ENCODE measurements around the gene PRR7.

Gene PRR7

DNA sequence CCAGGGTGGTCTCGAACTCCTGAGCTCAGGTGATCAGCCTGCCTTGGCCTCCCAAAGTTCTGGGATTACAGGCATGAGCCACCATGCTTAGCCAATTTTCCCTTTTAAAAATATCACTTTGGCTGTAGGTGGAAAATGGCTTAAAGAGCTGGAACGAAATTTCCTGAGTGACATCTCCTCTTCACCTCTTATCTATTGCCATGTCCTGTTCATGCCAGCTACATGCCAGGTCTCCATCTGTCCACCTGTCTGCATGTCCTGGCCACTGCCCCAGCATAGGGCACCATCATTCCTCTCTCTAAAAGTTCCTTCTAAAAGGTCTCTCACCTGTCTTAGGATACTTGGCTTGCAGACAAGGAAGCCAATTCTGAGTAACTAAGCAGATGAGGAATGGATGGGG lies 22.9 kb upstream of the PRR7 start:
- DNase-seq (ENCODE audit: low read depth in 2 of 2): no peak

DNA sequence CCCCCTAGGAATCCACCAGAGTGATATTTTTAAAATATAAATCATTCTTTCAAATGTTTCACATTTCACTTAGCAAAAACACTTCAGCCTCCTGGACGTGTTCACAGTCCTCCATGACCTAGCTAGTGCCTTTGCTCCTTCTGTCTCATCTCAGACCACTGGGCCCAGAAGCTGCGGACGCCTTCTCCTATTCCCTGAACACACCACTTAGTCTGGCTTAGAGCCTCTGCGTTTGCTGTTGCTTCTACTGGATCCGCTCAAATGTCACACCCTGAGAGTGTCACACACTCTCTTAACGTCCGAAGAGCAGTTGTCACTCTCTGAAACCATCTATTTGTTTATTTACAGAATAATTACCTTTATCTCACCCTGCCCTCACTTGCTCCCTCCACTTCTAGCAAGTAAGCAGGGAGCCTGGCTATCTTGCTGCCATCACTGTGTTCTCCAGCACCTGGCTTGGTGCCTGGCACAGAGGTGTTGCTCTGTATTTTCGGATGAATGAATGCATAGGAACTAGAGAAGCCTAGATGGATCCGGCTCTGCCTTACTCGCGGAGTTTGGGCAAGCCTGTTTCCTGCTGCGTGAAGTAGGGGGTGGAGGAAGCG lies 21.3 kb upstream of the PRR7 start:
- DNase-seq (ENCODE audit: low read depth in 2 of 2): no peak

DNA sequence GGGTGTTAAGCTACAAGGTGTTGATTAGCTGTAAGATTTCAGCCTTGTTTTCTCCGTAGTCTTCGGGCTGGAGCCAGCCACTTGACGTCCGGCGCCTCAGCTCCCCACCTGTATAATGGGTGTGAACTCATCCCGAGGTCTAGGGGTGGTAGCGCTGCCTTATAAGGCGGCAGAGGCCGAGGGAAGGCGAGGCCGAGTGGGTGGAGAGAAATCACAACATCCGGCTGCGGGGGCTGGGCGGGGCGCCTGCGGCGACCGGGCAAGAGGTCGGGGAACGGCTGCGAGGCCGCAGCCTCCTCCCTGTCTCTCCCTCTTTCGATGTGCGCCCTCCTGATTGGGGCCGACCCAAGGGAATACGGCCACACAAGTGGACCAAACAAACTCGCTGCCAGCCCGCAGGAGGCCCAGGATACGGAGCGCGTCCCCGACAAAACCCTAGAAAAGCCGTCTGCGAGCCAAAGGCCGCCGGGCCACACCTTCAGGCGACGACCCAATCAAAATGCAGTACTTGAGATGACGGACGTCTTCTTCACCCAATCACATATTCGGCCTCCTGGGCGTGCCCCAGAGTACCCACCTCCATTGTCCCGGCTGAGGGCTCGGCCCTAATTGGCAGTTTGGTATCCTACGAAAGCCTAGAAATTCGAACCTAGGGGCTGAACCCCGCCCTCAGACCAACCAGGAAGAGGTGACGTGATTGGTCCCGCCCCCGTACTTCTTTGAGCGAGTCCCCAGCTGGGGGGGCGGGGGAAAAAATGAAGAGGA lies 20.6 kb upstream of the PRR7 start:
- DNase-seq (ENCODE audit: low read depth in 2 of 2): peak; percentile 99 to 100

DNA sequence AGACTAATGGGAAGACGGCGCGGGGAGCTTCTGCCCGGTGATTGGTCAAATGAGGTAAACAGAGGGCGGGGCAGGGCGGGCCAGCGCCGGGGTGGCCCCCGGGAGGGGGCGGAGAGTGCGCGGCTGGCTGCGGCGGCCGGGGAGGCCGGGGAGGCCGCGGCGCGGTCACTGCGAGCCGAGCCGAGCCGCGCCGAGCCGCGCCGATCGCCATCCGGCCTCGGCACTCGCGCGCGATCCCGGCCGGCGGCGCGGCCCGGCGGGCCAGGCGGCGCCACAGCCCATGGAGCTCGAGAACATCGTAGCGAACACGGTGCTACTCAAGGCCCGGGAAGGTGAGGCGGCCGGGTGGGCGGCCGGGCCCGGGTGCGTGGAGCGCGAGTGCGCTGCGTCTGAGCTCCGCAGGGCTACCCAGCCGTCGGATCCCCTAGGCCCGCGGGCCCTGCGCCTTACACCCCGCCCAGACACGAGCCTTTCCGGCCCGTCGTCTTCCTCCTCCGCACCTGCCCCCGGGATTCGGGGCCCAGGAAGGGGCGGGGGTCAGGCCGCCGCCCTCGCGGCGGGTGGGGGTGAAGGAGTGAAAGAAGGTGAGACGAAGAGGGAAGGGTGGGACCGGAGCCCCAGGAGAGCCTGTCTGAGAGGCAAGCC lies 19.9 kb upstream of the PRR7 start, which contains the start of gene GRK6:
Gene GRK6, plus strand, starts transcription at position 111 of the 645 bp plus-strand sequence. Its CDS starts 170 bp downstream, at position 281.
- no peak for DNase-seq (ENCODE audit: low read depth in 2 of 2)

DNA sequence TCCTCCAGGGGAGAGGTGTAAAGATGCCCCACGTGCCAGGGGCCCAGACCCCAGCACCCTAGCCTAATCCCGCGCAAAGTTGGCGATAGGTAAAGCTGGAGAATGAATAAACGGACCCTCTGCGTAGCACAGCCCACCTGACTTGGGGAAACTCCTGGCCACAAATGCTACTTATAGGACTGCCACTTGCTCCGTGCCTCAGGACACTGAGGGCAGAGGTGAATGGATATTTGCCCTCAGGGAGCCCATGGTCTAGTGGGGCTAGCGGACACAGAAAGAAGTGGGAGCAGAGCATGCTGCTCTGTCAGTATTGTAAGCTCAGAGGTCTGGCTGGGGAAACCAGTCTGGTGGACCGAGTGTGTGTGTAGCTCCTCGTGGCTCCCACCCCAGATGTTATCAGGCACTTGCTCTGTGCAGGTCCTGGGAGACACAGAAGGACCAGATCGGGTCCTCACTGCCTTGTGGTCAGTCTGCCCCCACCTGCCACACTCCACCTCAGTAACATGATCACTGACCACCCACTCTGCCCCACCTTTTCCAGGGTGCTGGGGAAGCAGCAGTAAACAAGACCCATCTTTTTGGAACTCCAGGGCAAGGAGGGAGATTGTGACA lies 19.3 kb upstream of the PRR7 start:
- no peak for DNase-seq (ENCODE audit: low read depth in 2 of 2)

DNA sequence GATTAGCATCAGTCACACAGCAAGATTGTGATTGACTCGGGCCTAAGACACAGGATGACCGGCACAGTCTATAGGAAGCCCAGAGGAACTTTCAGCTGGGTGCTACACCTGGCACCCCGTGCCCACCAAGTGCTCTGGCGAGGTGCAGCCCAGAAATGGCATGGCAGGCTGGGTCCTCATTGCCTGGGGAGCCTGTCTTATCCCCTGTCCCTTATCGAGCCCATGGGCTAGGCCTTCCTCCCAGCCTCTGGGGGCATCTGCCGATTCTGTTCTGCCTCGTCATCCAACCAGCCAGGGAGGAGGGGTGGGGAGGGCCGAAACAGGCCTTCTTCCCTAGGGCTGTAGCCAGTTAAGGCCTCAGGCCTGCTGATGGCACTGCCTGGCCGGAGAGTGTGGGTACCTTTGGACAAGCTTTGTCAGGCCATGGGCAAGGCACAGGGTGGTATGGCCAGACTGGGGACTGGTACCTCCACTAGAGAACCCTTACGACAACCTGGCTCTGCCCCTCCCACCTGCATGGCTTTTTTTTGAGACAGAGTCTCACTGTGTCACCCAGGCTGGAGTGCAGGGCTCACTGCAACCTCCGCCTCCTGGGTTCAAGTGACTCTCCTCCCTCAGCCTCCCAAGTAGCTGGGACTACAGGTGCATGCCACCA lies 18.6 kb upstream of the PRR7 start:
- DNase-seq (ENCODE audit: low read depth in 2 of 2): no peak

DNA sequence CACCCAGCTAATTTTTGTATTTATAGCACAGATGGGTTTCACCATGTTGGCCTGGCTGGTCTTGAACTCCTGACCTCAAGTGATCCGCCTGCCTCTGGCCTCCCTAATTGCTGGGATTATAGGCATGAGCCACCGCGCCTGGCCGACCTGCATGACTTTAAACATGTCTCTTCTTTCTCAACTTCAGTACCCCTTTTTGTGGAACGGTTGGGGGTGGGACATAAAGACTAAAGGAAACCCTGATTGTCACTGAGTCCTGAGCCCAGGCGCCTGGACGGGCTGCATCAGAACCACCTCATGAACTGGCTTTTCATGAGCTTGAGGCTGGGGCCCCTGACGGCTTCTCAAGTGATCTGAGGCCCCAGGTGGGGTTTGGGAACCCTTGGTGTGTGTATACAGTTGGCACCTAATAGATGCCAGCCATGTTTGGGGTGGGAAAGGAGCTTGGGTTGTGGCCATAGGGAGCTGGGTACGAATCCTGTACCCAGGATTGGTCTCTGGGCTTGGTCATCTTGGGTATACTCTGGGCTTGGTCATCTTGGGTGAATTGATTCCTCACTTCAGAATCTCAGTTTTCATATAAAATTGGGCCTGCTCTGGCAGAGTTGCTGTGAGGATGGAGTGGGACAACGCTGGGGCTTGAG lies 17.9 kb upstream of the PRR7 start:
- no peak for DNase-seq (ENCODE audit: low read depth in 2 of 2)

DNA sequence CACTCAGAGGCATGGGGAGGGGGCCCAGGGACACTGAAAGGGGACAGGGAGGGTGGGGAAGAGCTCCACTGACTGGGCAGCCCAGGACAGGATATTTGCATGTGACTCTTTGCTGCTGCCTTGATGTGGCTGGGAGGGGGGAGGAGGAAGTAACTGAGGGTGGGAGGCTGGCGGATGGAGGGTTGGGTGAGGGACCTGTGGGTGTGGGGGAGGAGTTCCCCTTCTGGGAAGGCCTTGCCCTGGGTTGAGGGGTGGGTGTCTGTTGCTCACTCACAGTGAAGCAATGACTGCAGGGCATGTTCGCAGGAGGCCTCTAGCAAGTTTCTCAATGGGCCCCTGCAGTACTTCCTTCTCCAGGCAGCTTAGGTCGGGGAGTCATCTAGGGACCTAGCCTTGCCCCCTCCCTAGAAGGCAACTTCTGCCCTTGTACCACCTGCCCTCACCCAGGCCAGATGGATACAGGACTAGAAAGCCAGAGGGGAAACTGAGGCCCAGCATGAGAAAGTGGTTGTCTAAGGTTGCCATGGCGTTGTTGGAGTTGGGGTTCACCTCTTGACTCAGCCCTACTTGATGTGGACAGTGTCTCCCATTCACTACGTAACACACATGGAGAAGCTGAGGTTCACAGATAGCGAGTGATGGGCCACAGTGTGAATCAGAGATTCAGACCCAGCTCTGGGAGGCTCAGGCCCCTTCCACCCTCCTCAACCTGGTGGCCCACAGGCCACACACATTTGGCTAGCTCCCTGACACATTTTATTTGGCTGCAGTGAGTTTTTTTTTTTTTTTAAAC lies 17.2 kb upstream of the PRR7 start:
- DNase-seq (ENCODE audit: low read depth in 2 of 2): peak; percentile 80 to 82

DNA sequence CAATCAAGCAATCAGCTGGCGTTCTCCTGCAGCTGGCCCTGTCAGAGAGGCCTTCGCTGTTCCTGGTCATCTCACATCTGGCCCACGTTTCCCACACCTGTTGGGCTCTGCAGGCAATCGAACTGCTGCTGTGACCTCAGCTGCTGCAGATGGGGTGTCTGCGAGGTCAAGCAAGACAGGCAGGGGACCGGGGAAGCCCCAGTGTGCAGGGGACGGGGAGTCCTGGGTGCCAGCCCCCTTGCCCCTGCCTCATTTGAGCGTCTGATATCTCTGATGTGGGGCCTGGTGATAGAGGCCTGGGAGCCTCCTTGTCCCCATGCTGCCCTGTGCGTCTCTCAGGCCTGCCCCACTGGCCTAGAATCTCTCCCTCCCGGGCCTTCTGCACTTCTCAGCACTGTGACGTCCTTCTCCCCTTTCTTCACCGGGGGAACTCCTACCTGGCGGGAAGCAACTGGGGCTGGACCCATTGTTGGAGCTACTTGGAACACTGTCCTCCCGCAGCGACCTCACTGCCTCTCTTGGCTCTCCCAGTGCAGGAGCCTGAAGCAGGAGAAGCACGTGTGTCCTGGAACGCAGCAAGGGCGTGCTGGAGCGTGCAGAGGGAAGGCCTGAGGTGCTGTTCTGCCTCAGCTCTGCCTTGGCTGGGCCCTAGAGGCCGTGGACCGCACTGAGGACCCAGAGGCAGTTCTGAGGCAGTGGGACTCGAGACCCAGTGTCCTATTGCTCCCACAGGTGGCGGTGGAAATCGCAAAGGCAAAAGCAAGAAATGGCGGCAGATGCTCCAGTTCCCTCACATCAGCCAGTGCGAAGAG lies 16.3 kb upstream of the PRR7 start:
- DNase-seq (ENCODE audit: low read depth in 2 of 2): no peak

DNA sequence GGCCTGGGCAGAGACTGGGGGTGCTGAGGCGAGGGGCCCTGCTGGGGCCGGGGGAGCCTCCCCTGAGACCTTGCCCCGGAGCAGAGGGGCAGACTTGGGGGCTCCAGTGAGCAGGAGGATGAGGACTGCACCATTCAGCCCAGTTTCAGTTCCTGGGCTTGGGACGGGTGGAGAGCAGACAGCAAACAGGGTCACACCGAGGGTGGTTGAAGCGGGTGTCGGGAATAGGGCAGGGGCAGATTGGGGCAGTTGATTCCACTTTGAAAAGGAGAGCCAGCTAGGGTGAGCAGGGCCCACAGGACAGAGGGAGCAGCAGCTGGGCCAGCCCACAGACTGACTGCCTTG lies 15.7 kb upstream of the PRR7 start:
- DNase-seq (ENCODE audit: low read depth in 2 of 2): no peak

DNA sequence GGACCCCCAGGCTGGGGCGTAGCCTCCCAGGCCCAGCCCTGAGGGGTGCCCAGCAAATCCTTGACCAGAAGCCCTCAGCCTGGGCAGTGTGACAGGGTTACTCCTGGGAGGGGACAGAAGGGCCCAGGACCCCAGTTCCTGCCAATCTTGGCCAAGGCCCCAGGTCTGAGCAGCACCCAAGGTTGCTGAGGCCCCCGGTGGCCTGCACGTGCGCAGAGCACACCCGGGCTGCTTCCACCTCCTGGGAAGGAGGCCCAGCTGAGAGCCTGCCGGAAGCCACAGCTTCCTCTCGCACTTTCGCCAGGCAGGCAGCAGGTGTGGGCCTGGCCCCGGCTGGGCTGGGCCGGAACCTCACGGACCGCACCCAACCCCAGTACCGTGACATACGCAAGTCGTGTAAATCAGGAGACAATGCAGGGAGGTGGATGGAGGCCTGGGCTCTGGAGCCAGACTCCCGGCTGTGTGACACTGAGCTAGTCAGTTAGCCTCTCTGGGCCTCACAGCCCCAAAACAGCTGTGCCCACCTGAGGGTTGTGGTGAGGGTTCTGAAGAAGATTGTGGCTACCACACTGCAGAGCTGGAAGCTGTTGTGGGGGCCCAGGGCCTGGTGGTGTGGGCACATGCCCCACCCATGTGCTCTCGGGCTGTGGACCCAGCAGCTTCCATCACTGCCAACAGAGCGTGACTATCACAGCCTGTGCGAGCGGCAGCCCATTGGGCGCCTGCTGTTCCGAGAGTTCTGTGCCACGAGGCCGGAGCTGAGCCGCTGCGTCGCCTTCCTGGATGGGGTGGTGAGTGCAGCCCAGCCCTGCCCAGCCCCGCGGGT lies 15.1 kb upstream of the PRR7 start:
- DNase-seq (ENCODE audit: low read depth in 2 of 2): peak in 1 of 2 donors; percentile 66

DNA sequence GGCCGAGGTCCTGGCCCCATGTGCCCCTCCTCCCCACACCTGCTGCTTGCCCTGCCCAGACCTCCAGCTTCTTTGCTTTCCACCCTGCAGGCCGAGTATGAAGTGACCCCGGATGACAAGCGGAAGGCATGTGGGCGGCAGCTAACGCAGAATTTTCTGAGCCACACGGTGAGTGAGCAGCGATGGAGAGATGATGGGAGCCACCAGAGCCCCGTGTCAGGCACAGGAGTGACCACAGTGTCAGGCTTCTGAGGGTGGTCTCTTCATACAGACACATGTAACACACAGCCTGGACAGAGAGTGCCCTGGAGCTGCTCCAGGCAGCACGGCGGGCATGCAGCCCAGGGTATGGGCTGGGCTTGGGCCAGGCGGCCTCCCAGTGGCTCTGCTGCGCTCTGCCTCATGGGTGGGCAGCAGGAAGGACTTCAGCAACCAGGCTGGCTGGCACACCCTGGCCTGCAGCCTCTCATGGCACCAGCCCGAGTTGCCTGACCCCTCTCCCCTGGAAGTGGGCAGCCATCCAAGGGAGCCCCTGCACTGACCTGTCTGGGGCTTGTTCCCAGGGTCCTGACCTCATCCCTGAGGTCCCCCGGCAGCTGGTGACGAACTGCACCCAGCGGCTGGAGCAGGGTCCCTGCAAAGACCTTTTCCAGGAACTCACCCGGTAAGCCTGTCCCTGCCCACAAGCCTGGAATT lies 14.3 kb upstream of the PRR7 start:
- DNase-seq (ENCODE audit: low read depth in 2 of 2): no peak

DNA sequence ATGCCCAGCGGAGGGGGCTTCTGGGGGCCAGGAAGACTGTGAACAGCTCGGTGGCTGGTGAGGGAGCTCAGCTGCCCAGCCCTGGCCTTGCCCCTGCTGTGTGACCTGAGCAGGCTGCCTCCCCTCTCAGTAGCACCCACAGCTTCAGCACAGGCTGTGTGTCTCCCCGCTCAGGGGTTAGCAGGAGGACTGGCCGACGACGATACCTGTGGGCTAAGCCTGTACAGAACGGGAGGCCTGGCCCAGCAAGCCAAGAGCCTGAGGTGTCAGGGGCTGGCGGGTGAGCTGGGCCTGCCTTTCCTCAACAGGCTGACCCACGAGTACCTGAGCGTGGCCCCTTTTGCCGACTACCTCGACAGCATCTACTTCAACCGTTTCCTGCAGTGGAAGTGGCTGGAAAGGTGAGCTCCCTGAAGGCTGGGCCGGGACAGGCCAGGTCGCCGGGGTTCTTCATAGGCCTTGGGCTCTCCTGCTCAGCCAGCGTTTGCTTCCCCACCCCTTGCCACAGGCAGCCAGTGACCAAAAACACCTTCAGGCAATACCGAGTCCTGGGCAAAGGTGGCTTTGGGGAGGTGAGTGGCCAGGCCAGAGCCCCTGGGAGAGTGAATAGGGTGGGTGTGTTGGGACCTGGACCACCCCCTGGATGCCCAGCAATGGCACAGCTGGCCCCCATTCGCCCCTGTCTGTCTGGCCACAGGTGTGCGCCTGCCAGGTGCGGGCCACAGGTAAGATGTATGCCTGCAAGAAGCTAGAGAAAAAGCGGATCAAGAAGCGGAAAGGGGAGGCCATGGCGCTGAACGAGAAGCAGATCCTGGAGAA lies 13.6 kb upstream of the PRR7 start:
- no peak for DNase-seq (ENCODE audit: low read depth in 2 of 2)

DNA sequence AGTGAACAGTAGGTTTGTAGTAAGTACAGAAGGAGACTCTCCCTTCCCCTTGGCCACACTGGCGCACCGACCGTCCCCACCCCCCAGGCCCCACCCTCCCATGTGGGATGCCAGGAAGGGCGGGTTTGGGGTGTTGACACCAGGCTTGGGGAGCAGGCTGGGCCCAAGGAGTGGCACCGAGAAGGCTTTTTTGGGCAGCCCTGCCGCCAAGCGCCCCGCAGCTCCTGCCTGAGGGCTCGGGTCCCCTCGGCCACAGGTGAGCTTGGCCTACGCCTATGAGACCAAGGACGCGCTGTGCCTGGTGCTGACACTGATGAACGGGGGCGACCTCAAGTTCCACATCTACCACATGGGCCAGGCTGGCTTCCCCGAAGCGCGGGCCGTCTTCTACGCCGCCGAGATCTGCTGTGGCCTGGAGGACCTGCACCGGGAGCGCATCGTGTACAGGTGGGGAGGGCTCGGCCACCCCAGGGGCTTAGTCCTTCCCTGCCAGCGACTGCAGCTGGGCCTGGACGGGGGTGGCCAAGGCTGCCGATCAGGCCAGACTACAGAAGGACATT lies 12.9 kb upstream of the PRR7 start:
- no peak for DNase-seq (ENCODE audit: low read depth in 2 of 2)

DNA sequence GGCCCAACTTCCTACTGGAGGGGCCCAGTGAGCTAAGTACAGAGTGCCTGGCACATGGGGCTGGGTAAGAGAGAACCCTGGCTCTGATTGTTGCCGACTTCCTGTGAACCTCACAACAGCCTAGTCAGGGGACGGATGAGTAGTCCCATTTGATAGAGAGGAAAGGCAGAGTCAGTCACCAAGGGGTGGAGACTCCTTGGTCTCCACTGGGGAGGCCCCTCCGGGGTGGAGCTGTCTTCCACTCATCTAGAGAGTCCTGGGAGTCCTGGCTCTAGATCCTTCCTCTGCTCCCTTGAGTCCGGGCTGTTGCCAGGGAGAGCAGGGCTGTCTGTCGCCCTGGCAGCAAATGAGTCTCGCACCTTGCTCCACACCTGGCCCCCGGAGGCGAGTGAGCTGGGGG lies 12.2 kb upstream of the PRR7 start:
- DNase-seq (ENCODE audit: low read depth in 2 of 2): peak in 1 of 2 donors; percentile 58

DNA sequence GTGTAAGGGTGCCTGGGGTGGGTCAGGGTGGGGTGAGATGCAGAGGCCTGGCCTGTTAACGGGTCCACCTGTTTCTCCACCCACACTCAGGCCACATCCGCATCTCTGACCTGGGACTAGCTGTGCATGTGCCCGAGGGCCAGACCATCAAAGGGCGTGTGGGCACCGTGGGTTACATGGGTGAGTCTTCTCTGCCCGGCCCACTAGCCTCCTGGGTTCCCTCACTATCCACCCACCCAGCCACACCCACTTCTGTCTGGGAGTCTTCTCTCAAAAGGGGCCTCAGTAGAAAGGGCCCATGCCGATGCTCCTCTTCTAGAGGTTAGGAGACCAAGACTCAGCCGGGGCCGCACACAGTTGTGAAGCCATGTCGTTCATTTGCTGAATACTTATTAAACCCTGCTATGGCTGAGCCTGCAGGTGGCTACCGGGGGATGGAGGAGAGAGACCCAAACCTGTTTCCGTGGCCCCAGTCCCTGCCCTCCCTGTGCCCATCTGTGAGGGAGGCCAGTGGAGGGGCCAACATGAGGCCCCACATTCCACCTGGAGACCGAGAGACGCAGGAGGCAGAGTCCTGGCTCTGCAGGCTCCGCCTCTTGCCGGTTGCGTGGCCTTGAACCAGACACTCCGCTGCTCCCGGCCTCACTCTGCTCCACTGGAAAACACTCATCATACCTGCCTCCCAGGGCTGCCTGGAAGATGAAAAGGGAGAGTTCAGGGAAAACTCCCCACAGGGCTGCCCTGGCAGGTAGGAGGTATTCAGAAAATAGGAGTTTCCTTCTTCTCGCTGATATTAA lies 11.5 kb upstream of the PRR7 start:
- no peak for DNase-seq (ENCODE audit: low read depth in 2 of 2)

Data from activated CD4-positive, alpha-beta T cell treated with anti-CD3 and anti-CD28 coated beads for 24 hours (primary cell).